WTC11 (cell line): Measurements from ENCODE around the gene GGACT.

Experiments
- ATF3 ChIP-seq: sonication (generic); formaldehyde crosslinking; conservative IDR thresholded peaks from 2 replicates; pipeline ENCODE4 v1.8.1; 2022; ENCODE audit warnings: mild to moderate bottlenecking, missing genetic modification reagents
- ESRRA ChIP-seq: sonication (generic); formaldehyde crosslinking; IDR thresholded peaks from 2 replicates; pipeline ENCODE4 v1.8.1; 2022; ENCODE audit warnings: mild to moderate bottlenecking, missing genetic modification reagents, borderline replicate concordance
- ETV6 ChIP-seq: sonication (generic); formaldehyde crosslinking; IDR thresholded peaks from 2 replicates; pipeline ENCODE4 v1.8.1; 2022; ENCODE audit warnings: mild to moderate bottlenecking, missing genetic modification reagents
- KAT7 ChIP-seq: sonication (generic); formaldehyde crosslinking; IDR thresholded peaks from 2 replicates; pipeline ENCODE4 v1.8.1; 2023; ENCODE audit warnings: missing genetic modification reagents, mild to moderate bottlenecking, borderline replicate concordance
- NR2C2 ChIP-seq: sonication (generic); formaldehyde crosslinking; IDR thresholded peaks from 2 replicates; pipeline ENCODE4 v1.8.0; 2022; ENCODE audit warnings: mild to moderate bottlenecking, missing genetic modification reagents
- STAT6 ChIP-seq: sonication (generic); formaldehyde crosslinking; conservative IDR thresholded peaks from 2 replicates; pipeline ENCODE4 v1.8.1; 2023; ENCODE audit warnings: mild to moderate bottlenecking, low read depth, missing genetic modification reagents, moderate library complexity
- TCF7 ChIP-seq: sonication (generic); formaldehyde crosslinking; IDR thresholded peaks from 2 replicates; pipeline ENCODE4 v1.8.0; 2022; ENCODE audit warnings: mild to moderate bottlenecking, low read depth, missing genetic modification reagents, moderate library complexity
- ZBTB21 ChIP-seq: sonication (generic); formaldehyde crosslinking; IDR thresholded peaks from 2 replicates; pipeline ENCODE4 v1.8.1; 2023; ENCODE audit warnings: mild to moderate bottlenecking, missing genetic modification reagents, borderline replicate concordance
- ZBTB43 ChIP-seq: sonication (generic); formaldehyde crosslinking; IDR thresholded peaks from 2 replicates; pipeline ENCODE4 v1.8.1; 2023; ENCODE audit warnings: mild to moderate bottlenecking, missing genetic modification reagents
- TF ChIP-seq, protein P1 (sequence below): fragments of 200-600 bp; IDR thresholded peaks from 2 replicates; pipeline ENCODE4 v1.8.0; 2022; ENCODE audit warnings: antibody characterized with exemption
- TF ChIP-seq, protein P2 (sequence below): sonication (generic); formaldehyde crosslinking; IDR thresholded peaks from 2 replicates; pipeline ENCODE4 v1.8.1; 2023; ENCODE audit warnings: mild to moderate bottlenecking, missing genetic modification reagents
- TF ChIP-seq, protein P3 (sequence below): sonication (generic); formaldehyde crosslinking; IDR thresholded peaks from 2 replicates; pipeline ENCODE4 v1.8.0; 2022; ENCODE audit warnings: missing genetic modification reagents

GRCh38 chr13:100581504-100581903 is 7.1 kb downstream of the GGACT start:
- TF ChIP-seq, protein P1, sequence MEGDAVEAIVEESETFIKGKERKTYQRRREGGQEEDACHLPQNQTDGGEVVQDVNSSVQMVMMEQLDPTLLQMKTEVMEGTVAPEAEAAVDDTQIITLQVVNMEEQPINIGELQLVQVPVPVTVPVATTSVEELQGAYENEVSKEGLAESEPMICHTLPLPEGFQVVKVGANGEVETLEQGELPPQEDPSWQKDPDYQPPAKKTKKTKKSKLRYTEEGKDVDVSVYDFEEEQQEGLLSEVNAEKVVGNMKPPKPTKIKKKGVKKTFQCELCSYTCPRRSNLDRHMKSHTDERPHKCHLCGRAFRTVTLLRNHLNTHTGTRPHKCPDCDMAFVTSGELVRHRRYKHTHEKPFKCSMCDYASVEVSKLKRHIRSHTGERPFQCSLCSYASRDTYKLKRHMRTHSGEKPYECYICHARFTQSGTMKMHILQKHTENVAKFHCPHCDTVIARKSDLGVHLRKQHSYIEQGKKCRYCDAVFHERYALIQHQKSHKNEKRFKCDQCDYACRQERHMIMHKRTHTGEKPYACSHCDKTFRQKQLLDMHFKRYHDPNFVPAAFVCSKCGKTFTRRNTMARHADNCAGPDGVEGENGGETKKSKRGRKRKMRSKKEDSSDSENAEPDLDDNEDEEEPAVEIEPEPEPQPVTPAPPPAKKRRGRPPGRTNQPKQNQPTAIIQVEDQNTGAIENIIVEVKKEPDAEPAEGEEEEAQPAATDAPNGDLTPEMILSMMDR = no peak
- no peak for TF ChIP-seq ZBTB21 (CRISPR knock-in tag)
- TF ChIP-seq TCF7 (CRISPR knock-in tag) = no peak
- TF ChIP-seq ETV6 (CRISPR knock-in tag) = no peak
- TF ChIP-seq STAT6 = no peak
- no peak for TF ChIP-seq NR2C2 (CRISPR knock-in tag)
- no peak for TF ChIP-seq ESRRA (CRISPR knock-in tag)
- TF ChIP-seq ATF3 = no peak
- TF ChIP-seq KAT7 = no peak
- TF ChIP-seq, protein P2, sequence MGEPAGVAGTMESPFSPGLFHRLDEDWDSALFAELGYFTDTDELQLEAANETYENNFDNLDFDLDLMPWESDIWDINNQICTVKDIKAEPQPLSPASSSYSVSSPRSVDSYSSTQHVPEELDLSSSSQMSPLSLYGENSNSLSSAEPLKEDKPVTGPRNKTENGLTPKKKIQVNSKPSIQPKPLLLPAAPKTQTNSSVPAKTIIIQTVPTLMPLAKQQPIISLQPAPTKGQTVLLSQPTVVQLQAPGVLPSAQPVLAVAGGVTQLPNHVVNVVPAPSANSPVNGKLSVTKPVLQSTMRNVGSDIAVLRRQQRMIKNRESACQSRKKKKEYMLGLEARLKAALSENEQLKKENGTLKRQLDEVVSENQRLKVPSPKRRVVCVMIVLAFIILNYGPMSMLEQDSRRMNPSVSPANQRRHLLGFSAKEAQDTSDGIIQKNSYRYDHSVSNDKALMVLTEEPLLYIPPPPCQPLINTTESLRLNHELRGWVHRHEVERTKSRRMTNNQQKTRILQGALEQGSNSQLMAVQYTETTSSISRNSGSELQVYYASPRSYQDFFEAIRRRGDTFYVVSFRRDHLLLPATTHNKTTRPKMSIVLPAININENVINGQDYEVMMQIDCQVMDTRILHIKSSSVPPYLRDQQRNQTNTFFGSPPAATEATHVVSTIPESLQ (CRISPR knock-in tag) = no peak
- TF ChIP-seq, protein P3, sequence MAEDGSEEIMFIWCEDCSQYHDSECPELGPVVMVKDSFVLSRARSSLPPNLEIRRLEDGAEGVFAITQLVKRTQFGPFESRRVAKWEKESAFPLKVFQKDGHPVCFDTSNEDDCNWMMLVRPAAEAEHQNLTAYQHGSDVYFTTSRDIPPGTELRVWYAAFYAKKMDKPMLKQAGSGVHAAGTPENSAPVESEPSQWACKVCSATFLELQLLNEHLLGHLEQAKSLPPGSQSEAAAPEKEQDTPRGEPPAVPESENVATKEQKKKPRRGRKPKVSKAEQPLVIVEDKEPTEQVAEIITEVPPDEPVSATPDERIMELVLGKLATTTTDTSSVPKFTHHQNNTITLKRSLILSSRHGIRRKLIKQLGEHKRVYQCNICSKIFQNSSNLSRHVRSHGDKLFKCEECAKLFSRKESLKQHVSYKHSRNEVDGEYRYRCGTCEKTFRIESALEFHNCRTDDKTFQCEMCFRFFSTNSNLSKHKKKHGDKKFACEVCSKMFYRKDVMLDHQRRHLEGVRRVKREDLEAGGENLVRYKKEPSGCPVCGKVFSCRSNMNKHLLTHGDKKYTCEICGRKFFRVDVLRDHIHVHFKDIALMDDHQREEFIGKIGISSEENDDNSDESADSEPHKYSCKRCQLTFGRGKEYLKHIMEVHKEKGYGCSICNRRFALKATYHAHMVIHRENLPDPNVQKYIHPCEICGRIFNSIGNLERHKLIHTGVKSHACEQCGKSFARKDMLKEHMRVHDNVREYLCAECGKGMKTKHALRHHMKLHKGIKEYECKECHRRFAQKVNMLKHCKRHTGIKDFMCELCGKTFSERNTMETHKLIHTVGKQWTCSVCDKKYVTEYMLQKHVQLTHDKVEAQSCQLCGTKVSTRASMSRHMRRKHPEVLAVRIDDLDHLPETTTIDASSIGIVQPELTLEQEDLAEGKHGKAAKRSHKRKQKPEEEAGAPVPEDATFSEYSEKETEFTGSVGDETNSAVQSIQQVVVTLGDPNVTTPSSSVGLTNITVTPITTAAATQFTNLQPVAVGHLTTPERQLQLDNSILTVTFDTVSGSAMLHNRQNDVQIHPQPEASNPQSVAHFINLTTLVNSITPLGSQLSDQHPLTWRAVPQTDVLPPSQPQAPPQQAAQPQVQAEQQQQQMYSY (CRISPR knock-in tag) = no peak
- TF ChIP-seq ZBTB43 (CRISPR knock-in tag) = no peak
